ENCODE results near the gene NBAS.
A peak's percentile ranks its signal among the peaks of the same experiment; 100 is the strongest.

The NBAS gene

GRCh38 chr2:15259356-15259756, 301.8 kb downstream of the NBAS start (continued):
- TF ChIP-seq ZNF280D (tag by site-specific recombination; IDR thresholded peaks at IDR 0.05) (no peak), ZNF596 (tag by site-specific recombination; IDR thresholded peaks at IDR 0.05) (peak; percentile 65; the same call in 1 of the 2 replicates), KLF16 (tag by site-specific recombination; IDR thresholded peaks at IDR 0.05) (no peak), CTCF (tag by site-specific recombination; IDR thresholded peaks at IDR 0.05) (no peak), MZF1 (tag by site-specific recombination; IDR thresholded peaks at IDR 0.05; ENCODE audit: borderline replicate concordance) (peak; percentile 25; the same call in 1 of the 2 replicates), KLF8 (tag by site-specific recombination; IDR thresholded peaks at IDR 0.05) (peak; percentile 49; the same call in 1 of the 2 replicates), ZBTB17 (tag by site-specific recombination; IDR thresholded peaks at IDR 0.05) (0 out of 2 replicates have a peak, but pooled peaks have one; percentile 24), ZNF24 (tag by site-specific recombination; IDR thresholded peaks at IDR 0.05) (peak; percentile 64; the same call in 1 of the 2 replicates), PRDM6 (tag by site-specific recombination; IDR thresholded peaks at IDR 0.05) (peak; percentile 96), ZXDB (tag by site-specific recombination; IDR thresholded peaks at IDR 0.05) (peak; percentile 62), ZNF843 (tag by site-specific recombination; IDR thresholded peaks at IDR 0.05) (peak; percentile 93), ZNF2 (tag by site-specific recombination; IDR thresholded peaks at IDR 0.05) (0 out of 2 replicates have a peak, but pooled peaks have one; percentile 34), PRDM4 (tag by site-specific recombination; IDR thresholded peaks at IDR 0.05) (peak; percentile 76), ZNF274 (IDR thresholded peaks at IDR 0.05; ENCODE audit: low read length) (no peak), ZNF274 (tag by site-specific recombination; IDR thresholded peaks at IDR 0.05; ENCODE audit: borderline replicate concordance) (no peak), FEZF1 (tag by site-specific recombination; IDR thresholded peaks at IDR 0.05) (peak; percentile 96), OVOL3 (tag by site-specific recombination; IDR thresholded peaks at IDR 0.05) (peak; percentile 81), YY1 (tag by site-specific recombination; IDR thresholded peaks at IDR 0.05) (peak; percentile 49; the same call in 1 of the 2 replicates), KLF10 (tag by site-specific recombination; IDR thresholded peaks at IDR 0.05) (peak; percentile 65), WT1 (tag by site-specific recombination; IDR thresholded peaks at IDR 0.05) (peak; percentile 90), ZNF629 (tag by site-specific recombination; IDR thresholded peaks at IDR 0.05) (peak; percentile 65; the same call in 1 of the 2 replicates), IKZF3 (tag by site-specific recombination; IDR thresholded peaks at IDR 0.05) (0 out of 2 replicates have a peak, but pooled peaks have one; percentile 48), SCRT1 (tag by site-specific recombination; IDR thresholded peaks at IDR 0.05; ENCODE audit: borderline replicate concordance) (peak; percentile 60; the same call in 1 of the 2 replicates), ZNF580 (tag by site-specific recombination; IDR thresholded peaks at IDR 0.05) (peak; percentile 85), GLI2 (tag by site-specific recombination; IDR thresholded peaks at IDR 0.05; ENCODE audit: borderline replicate concordance, low read depth) (peak; percentile 80), TRIM28 (IDR thresholded peaks at IDR 0.05; ENCODE audit: borderline replicate concordance, low read length) (peak; percentile 74; the same call in 1 of the 2 replicates), ZBTB21 (tag by site-specific recombination; IDR thresholded peaks at IDR 0.05) (0 out of 2 replicates have a peak, but pooled peaks have one; percentile 34), ZNF394 (tag by site-specific recombination; IDR thresholded peaks at IDR 0.05; ENCODE audit: borderline replicate concordance) (no peak), OSR2 (tag by site-specific recombination; IDR thresholded peaks at IDR 0.05) (peak; percentile 97)
